C1 segment of cervical spinal cord (tissue), 14 donors: ENCODE results near the gene ECI1.

Source experiments
- DNase-seq, 14 donors: peaks; one replicate each; lab custom pipeline; 2025; lab: John Stamatoyannopoulos, UW

Gene ECI1

DNA sequence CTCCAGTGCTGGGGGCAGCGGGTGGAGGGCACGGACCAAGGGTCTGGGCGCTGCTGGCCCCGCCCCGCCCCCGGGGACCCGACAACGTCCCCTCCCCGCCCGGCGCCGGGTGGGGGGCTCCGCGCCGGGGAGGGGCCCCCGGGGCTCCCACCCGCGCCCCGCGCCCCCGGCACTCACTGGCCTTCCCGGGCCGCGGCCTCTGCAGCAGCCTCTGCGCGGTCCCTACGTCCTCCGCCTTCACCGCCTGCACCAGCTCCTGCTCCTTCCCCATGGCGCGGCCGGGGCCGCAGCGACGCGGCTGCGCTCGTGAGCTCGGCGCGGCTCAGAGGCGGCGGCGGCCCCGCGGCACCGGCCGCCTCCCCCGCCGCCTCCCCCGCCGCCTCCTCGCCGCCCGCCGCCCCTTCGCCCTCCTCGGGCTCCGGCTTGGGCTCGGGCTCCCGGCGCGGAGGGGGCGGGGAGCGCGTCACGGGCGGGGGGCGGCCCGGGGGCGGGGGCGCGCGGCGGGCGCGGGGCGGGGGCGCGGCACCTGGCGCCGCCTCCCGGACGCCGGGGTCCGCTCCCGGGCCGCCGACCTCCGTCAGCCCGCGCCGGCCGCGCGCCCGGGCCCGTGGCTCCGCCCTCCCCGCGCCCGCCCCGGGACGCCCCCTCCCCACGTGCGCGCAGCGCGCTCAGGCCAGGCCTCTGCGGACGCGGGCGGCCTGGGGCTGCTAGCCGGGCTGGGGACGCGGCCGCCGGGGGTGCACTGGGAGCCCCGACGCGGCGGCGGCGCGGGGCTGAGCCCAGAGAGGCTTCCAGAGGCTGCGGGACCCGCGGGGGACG lies 55.0 kb downstream of the ECI1 start, which contains the start of gene CASKIN1:
Gene CASKIN1, minus strand, starts transcription at position 444 of the 819 bp plus-strand sequence. Its CDS starts 173 bp downstream, at position 271.
- DNase-seq: no peak

DNA sequence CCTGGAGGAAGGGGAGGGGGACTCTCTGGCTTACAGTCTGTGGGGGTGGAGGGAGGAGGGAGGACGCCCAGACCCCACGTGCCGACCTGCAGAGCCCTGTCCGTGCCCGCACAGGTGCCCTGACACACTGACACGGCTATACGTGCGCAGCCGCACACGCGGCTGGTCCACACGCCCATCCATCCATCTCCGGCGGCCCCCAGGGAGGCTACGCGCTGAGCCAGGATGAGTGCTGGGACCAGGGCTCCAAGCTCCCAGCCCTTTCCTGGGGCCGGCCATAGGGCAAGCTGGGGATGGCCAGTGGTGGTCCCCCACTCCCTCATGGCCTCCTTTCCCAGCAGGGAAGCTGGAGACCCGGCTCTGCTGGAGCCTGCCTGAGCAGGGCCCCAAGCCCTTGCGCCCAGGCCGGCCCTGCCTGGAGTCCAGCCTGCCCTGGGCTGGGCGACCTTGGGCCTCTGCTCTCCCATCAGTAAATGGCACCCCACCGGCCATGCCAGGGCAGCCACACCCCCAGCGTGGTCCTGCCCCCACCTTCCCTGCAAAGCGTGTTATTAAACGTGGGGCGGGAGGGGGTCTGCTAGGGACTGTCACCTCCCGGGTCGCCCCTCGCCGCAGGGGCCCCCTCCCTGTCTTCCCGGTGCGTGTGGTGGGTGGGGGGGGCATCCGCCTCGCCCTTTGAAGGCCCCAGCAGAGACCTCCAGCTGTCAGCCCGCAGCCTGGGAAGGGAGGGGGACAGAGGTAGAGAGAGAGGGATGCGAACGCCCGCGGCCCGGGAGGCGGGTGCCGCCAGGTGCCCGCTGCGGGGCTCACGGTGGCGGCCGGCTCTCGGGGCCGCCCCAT lies 55.8 kb downstream of the ECI1 start:
- DNase-seq: no peak

DNA sequence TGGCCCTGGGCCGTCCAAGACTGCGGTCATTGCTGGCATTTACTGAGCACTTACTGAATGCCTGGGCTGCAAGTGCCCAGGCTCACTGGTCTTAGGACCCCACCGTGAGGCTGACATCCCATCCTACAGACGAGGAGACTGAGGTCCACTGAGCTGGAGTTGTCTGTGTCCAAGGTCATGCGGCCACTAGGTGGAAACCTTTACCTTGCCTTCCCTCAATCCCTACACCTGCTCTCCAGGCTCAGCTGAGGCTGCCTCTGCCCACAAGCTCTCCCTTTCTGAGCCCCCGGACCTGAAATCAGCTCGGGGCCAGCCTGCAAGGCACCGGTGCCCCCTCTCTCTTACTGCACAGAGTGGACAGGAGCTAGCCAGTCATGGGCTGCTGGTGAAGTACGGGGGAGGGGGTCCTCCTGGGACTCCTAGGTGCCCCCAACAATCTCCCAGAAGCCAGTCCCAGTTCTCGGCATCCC lies 56.5 kb downstream of the ECI1 start:
- DNase-seq: peak in 1 of 14 donors; percentile 40

DNA sequence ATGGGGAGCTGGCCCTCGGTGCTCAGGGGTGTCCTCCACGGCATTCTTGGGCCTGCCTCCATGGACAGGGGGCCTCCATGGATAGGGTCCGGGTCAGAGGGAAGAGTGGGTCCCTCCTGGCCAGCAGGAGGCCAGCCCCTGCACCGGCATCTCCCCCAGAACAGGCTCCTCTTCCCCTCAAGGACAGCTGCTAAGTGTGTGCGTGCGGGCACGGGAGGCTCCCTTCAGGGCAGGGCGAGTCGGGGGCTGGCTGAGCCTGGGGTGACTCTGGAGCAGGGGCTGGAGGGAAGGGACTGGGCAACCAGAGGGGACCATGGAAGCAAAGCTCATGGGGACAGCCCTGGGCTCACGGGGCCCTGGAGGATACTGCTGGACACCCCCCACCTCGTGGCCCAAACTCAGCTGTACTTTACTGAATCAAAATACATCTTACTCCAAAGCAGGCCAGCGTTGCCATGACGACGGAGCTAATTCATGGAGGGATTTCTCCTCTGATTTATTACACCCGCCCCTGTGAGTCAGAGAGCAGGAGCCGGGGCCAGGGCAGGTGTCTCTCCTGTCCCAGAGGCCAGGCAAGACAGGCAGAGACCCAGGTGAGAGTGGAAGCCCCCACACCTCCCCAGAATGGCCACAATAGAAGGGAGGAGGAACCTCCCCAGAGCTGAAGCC lies 57.1 kb downstream of the ECI1 start:
- no peak for DNase-seq

DNA sequence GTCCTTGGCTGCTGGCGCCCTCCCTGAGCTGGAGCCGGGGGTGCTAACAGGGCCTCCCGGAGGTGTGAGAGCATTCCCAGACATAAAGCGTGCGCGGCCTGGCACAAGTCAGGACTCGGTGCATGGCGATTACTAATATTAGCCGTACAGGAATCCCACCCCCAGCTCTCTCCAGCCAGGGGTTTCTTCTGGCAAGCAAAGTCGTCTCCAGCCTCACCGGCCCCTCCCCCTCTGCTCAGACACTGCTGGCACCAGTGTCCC lies 60.0 kb downstream of the ECI1 start:
- DNase-seq: peak in 1 of 14 donors; percentile 50

DNA sequence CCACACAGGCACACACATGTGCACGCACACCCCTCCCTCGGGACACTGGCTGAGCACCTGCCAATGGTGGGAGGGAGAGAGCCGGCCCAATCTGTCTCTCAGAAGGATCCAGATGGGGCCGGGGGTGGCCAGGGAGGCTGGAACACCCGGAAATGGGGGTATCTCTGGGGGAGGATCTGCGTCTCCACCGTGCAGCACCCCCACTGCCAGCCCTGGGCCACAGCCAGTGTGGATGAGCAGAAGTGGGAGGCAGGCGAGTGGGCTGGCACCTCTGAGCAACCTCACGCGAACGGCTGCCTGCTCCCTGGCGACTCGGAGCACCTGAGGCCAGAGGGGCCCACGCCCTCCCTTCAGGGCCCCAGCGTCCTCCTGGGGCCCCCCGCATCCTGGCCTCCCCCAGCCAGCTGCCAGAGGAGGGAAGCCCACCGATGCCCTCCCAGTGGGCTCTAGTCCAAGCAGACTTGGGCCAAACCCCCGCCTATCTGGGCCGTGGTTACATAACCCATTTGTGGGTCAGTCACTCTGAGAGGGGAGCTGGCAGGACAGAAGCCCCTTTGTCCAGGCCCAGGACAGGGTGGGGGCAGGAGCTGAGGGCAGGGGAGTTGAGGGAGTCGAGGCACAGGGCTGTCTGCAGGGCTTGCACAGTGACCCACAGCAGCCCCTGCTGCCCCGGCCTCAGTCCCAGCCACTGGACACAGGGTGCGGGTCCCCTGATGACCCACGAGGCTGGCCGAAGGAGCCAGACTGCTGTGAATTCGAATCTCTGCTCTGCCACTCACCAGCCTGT lies 60.5 kb downstream of the ECI1 start:
- DNase-seq: peak in 9 of 14 donors; percentile 7 to 68 (median 34)

DNA sequence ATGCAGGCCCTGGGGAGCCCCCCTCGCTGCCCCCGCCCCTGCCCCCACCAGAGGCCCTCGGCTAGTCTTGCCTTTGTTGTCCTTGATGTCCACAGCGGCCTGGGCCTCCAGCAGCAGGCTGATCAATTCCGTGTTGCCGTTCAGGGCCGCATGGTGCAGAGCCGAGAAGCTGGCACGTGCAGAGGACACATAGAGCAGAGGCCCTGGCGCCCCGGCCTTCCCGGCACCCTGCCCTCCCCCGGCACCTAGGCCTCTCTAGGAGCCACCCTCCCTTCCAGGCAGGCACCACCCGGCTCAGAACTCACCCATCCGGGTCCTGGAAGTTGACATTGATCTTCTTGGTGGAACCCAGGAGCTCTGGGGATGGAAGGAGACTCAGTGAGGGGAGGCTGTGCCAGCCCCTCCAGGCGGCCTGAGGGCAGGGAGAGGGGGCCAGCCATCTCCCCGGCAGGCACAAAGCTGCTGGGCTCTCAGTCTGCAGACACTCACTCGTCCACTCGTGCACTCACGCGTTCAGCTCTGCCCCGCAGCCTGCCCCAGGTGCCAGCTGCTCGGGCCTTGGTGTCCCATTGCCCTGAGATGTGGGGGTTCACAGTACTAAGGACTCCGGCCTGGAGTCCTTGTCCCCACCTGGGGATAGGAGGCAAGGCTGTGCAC lies 61.3 kb downstream of the ECI1 start:
- no peak for DNase-seq
